ENCODE results near the gene C14orf132.

The C14orf132 gene

GRCh38 chr14:96105089-96105925, 66.1 kb downstream of the C14orf132 start:
- WGBS (ENCODE audit: extremely low coverage, insufficient coverage, low lambda C conversion rate) = no CpG with 5 or more reads among the region's 16 CpGs
- no peak overlapping the region for H3K4me2 ChIP-seq (ENCODE audit: low read length)

GRCh38 chr14:96105926-96106441, 66.8 kb downstream of the C14orf132 start:
- no peak overlapping the region for H2BK5ac ChIP-seq (ENCODE audit: low read length)
- no peak overlapping the region for H4K5ac ChIP-seq (ENCODE audit: low read length)
- WGBS (ENCODE audit: extremely low coverage, insufficient coverage, low lambda C conversion rate) = no CpG with 5 or more reads among the region's 15 CpGs

More at GRCh38 chr14:96105089-96105925, 66.1 kb downstream of the C14orf132 start:
- no peak overlapping the region for H4K8ac ChIP-seq (ENCODE audit: low read depth, low read length)
- no peak overlapping the region for H4K5ac ChIP-seq (ENCODE audit: low read length)
- no peaks in the 10 kb centered on the region for H3K79me2 ChIP-seq (ENCODE audit: control insufficient read depth, insufficient read depth, low read length)
- no peak overlapping the region for H2BK5ac ChIP-seq (ENCODE audit: low read length)
- no peaks in the 10 kb centered on the region for H3K27me3 ChIP-seq (ENCODE audit: insufficient read depth, low read length, poor library complexity)
- H2BK120ac ChIP-seq (ENCODE audit: low read depth, low read length) = no peak overlapping the region
- H3K27ac ChIP-seq (ENCODE audit: low read depth, low read length) = no peak overlapping the region
- DNase-seq = no peak
- H3K23ac ChIP-seq (ENCODE audit: low read length) = no peak overlapping the region
- H3K56ac ChIP-seq (ENCODE audit: low read length) = no peak overlapping the region
- no peaks in the 10 kb centered on the region for H3K79me1 ChIP-seq (ENCODE audit: low read length)
- no peaks in the 10 kb centered on the region for H3K4me1 ChIP-seq (ENCODE audit: control insufficient read depth, low read depth, low read length)
- H3K18ac ChIP-seq (ENCODE audit: low read length) = no peak overlapping the region
- no peak overlapping the region for H2BK15ac ChIP-seq (replicated peaks; ENCODE audit: low read depth)
- no peak overlapping the region for H3K4ac ChIP-seq (ENCODE audit: low read depth, low read length)
- no peak overlapping the region for H2AK5ac ChIP-seq (ENCODE audit: low read length)
- no peak overlapping the region for H3K9ac ChIP-seq (ENCODE audit: low read length)
- no peak overlapping the region for H3K4me3 ChIP-seq (ENCODE audit: low read length)
- H3K36me3 ChIP-seq (ENCODE audit: control insufficient read depth, insufficient read depth, low read length) = no peaks in the 10 kb centered on the region

GRCh38 chr14:96106891-96107290, 67.7 kb downstream of the C14orf132 start:
- Histone ChIP-seq H3K36me3 (ENCODE audit: control insufficient read depth, insufficient read depth, low read length) (no peaks in the 10 kb centered on the region), H3K23ac (ENCODE audit: low read length) (no peak overlapping the region), H3K4me3 (ENCODE audit: low read length) (no peak overlapping the region), H4K8ac (ENCODE audit: low read depth, low read length) (no peak overlapping the region), H4K5ac (ENCODE audit: low read length) (no peak overlapping the region), H2AK5ac (ENCODE audit: low read length) (no peak overlapping the region), H3K79me1 (ENCODE audit: low read length) (no peaks in the 10 kb centered on the region), H3K27me3 (ENCODE audit: insufficient read depth, low read length, poor library complexity) (no peaks in the 10 kb centered on the region), H2BK15ac (replicated peaks; ENCODE audit: low read depth) (no peak overlapping the region), H3K18ac (ENCODE audit: low read length) (no peak overlapping the region), H3K79me2 (ENCODE audit: control insufficient read depth, insufficient read depth, low read length) (no peaks in the 10 kb centered on the region), H2BK120ac (ENCODE audit: low read depth, low read length) (no peak overlapping the region), H3K4ac (ENCODE audit: low read depth, low read length) (no peak overlapping the region), H3K9ac (ENCODE audit: low read length) (no peak overlapping the region), H3K27ac (ENCODE audit: low read depth, low read length) (no peak overlapping the region), H2BK5ac (ENCODE audit: low read length) (no peak overlapping the region), H3K4me1 (ENCODE audit: control insufficient read depth, low read depth, low read length) (no peaks in the 10 kb centered on the region), H3K56ac (ENCODE audit: low read length) (no peak overlapping the region), H3K4me2 (ENCODE audit: low read length) (no peak overlapping the region)
- DNase-seq = no peak
- WGBS (ENCODE audit: extremely low coverage, insufficient coverage, low lambda C conversion rate) = no CpG with 5 or more reads among the region's 6 CpGs

More at GRCh38 chr14:96105926-96106441, 66.8 kb downstream of the C14orf132 start:
- Histone ChIP-seq H3K27me3 (ENCODE audit: insufficient read depth, low read length, poor library complexity) (no peaks in the 10 kb centered on the region), H2BK15ac (replicated peaks; ENCODE audit: low read depth) (no peak overlapping the region), H3K27ac (ENCODE audit: low read depth, low read length) (no peak overlapping the region), H3K79me2 (ENCODE audit: control insufficient read depth, insufficient read depth, low read length) (no peaks in the 10 kb centered on the region), H3K36me3 (ENCODE audit: control insufficient read depth, insufficient read depth, low read length) (no peaks in the 10 kb centered on the region), H3K4me3 (ENCODE audit: low read length) (no peak overlapping the region), H2BK120ac (ENCODE audit: low read depth, low read length) (no peak overlapping the region), H3K56ac (ENCODE audit: low read length) (no peak overlapping the region), H3K4ac (ENCODE audit: low read depth, low read length) (no peak overlapping the region), H3K79me1 (ENCODE audit: low read length) (no peaks in the 10 kb centered on the region), H3K4me1 (ENCODE audit: control insufficient read depth, low read depth, low read length) (no peaks in the 10 kb centered on the region), H3K23ac (ENCODE audit: low read length) (no peak overlapping the region), H3K9ac (ENCODE audit: low read length) (no peak overlapping the region), H3K4me2 (ENCODE audit: low read length) (no peak overlapping the region), H2AK5ac (ENCODE audit: low read length) (no peak overlapping the region), H4K8ac (ENCODE audit: low read depth, low read length) (no peak overlapping the region), H3K18ac (ENCODE audit: low read length) (no peak overlapping the region)
- DNase-seq = no peak

- Histone ChIP-seq H4K8ac (ENCODE audit: low read depth, low read length) (no peak overlapping the region), H3K9ac (ENCODE audit: low read length) (no peak overlapping the region), H2BK120ac (ENCODE audit: low read depth, low read length) (no peak overlapping the region), H2AK5ac (ENCODE audit: low read length) (no peak overlapping the region), H3K27me3 (ENCODE audit: insufficient read depth, low read length, poor library complexity) (no peaks in the 10 kb centered on the region), H3K4ac (ENCODE audit: low read depth, low read length) (no peak overlapping the region), H3K79me1 (ENCODE audit: low read length) (no peaks in the 10 kb centered on the region), H3K79me2 (ENCODE audit: control insufficient read depth, insufficient read depth, low read length) (no peaks in the 10 kb centered on the region), H4K5ac (ENCODE audit: low read length) (no peak overlapping the region), H3K4me3 (ENCODE audit: low read length) (no peak overlapping the region), H2BK15ac (replicated peaks; ENCODE audit: low read depth) (no peak overlapping the region), H3K18ac (ENCODE audit: low read length) (no peak overlapping the region), H2BK5ac (ENCODE audit: low read length) (no peak overlapping the region), H3K27ac (ENCODE audit: low read depth, low read length) (no peak overlapping the region), H3K23ac (ENCODE audit: low read length) (no peak overlapping the region), H3K4me1 (ENCODE audit: control insufficient read depth, low read depth, low read length) (no peaks in the 10 kb centered on the region), H3K36me3 (ENCODE audit: control insufficient read depth, insufficient read depth, low read length) (no peaks in the 10 kb centered on the region), H3K56ac (ENCODE audit: low read length) (no peak overlapping the region), H3K4me2 (ENCODE audit: low read length) (no peak overlapping the region)
- WGBS (ENCODE audit: extremely low coverage, insufficient coverage, low lambda C conversion rate) = no CpG with 5 or more reads among the region's 5 CpGs
- DNase-seq = no peak
Measured at GRCh38 chr14:96108061-96108795, 69.1 kb downstream of the C14orf132 start.

GRCh38 chr14:96108911-96109310, 69.7 kb downstream of the C14orf132 start:
- Histone ChIP-seq H3K4me2 (ENCODE audit: low read length) (no peak overlapping the region), H3K4me3 (ENCODE audit: low read length) (no peak overlapping the region), H3K56ac (ENCODE audit: low read length) (no peak overlapping the region), H3K23ac (ENCODE audit: low read length) (no peak overlapping the region), H3K79me1 (ENCODE audit: low read length) (no peaks in the 10 kb centered on the region), H3K36me3 (ENCODE audit: control insufficient read depth, insufficient read depth, low read length) (no peaks in the 10 kb centered on the region), H3K4ac (ENCODE audit: low read depth, low read length) (no peak overlapping the region), H3K18ac (ENCODE audit: low read length) (no peak overlapping the region), H3K4me1 (ENCODE audit: control insufficient read depth, low read depth, low read length) (no peaks in the 10 kb centered on the region), H3K9ac (ENCODE audit: low read length) (no peak overlapping the region), H3K79me2 (ENCODE audit: control insufficient read depth, insufficient read depth, low read length) (no peaks in the 10 kb centered on the region), H4K5ac (ENCODE audit: low read length) (no peak overlapping the region), H3K27me3 (ENCODE audit: insufficient read depth, low read length, poor library complexity) (no peaks in the 10 kb centered on the region), H2BK5ac (ENCODE audit: low read length) (no peak overlapping the region), H3K27ac (ENCODE audit: low read depth, low read length) (no peak overlapping the region), H2BK120ac (ENCODE audit: low read depth, low read length) (no peak overlapping the region), H2BK15ac (replicated peaks; ENCODE audit: low read depth) (no peak overlapping the region), H4K8ac (ENCODE audit: low read depth, low read length) (no peak overlapping the region), H2AK5ac (ENCODE audit: low read length) (no peak overlapping the region)
- DNase-seq = no peak
- WGBS (ENCODE audit: extremely low coverage, insufficient coverage, low lambda C conversion rate) = no CpG with 5 or more reads among the region's 10 CpGs

All from mesendoderm (in vitro differentiated cells).